Endodermal cell (in vitro differentiated cells): Measurements from ENCODE around the gene KRT83. TPM values are rescaled to one million over a fixed set of nuclear protein-coding genes. Genes with fewer than 3 reads are reported as not detected.

Experiments
- DNase-seq: peaks from one replicate; pipeline ENCODE4 v3.0.0-alpha.2; 2017
- H3K27ac ChIP-seq: 2 replicates; pipeline ENCODE4 v1.5.1; 2013; ENCODE audit warnings: mild to moderate bottlenecking, low read depth, low read length, moderate library complexity
- H3K27me3 ChIP-seq: 2 replicates; pipeline ENCODE4 v1.6.1; 2013; ENCODE audit warnings: mild to moderate bottlenecking, low read length, moderate library complexity; ENCODE audit not compliant: insufficient read depth, control insufficient read depth, poor library complexity, severe bottlenecking
- H3K36me3 ChIP-seq: 2 replicates; pipeline ENCODE4 v1.7.0; 2013; ENCODE audit warnings: mild to moderate bottlenecking, low read length, moderate library complexity; ENCODE audit not compliant: control insufficient read depth, insufficient read depth
- H3K4me1 ChIP-seq: one replicate; pipeline ENCODE4 v1.7.0; 2013; ENCODE audit warnings: low read length; ENCODE audit not compliant: control insufficient read depth, insufficient read depth
- H3K4me3 ChIP-seq: 2 replicates; pipeline ENCODE4 v1.5.1; 2013; ENCODE audit warnings: mild to moderate bottlenecking, low read length, moderate library complexity
- H3K9ac ChIP-seq: 2 replicates; pipeline ENCODE4 v1.6.1; 2013; ENCODE audit warnings: mild to moderate bottlenecking, low read length, moderate library complexity; ENCODE audit not compliant: poor library complexity, severe bottlenecking; ENCODE audit errors: extremely low read depth
- H3K9me3 ChIP-seq: 2 replicates; pipeline ENCODE4 v1.6.1; 2013; ENCODE audit warnings: mild to moderate bottlenecking, low read length, moderate library complexity; ENCODE audit not compliant: control insufficient read depth
- H3K27ac Mint-ChIP-seq: 2 replicates; pipeline ENCODE4 v1.8.0; 2020; ENCODE audit warnings: mixed read lengths
- H3K27me3 Mint-ChIP-seq: 2 replicates; pipeline ENCODE4 v1.8.0; 2021; ENCODE audit warnings: mild to moderate bottlenecking, mixed read lengths; ENCODE audit not compliant: insufficient read depth
- H3K36me3 Mint-ChIP-seq: 2 replicates; pipeline ENCODE4 v1.8.0; 2020; ENCODE audit warnings: low read depth, mixed read lengths
- H3K4me1 Mint-ChIP-seq: 2 replicates; pipeline ENCODE4 v1.8.0; 2020; ENCODE audit warnings: mixed read lengths
- H3K4me3 Mint-ChIP-seq: 2 replicates; pipeline ENCODE4 v1.8.0; 2020; ENCODE audit warnings: mild to moderate bottlenecking, moderate library complexity, mixed read lengths
- H3K9me3 Mint-ChIP-seq: 2 replicates; pipeline ENCODE4 v1.8.0; 2020; ENCODE audit warnings: mild to moderate bottlenecking, mixed read lengths
- CTCF ChIP-seq: fragments of 200-600 bp; sonication (generic); conservative IDR thresholded peaks from 2 replicates; pipeline ENCODE4 v1.5.0; 2021; ENCODE audit warnings: antibody characterized with exemption, mild to moderate bottlenecking
- WGBS, 2 experiments: methylation state at CpG; one replicate each; pipeline versions ENCODE4 v1.1.5 to v1.1.7; 2013; ENCODE audit warnings: missing lambda C conversion rate in 2 of 2, mixed read lengths in 1 of 2; ENCODE audit not compliant: insufficient coverage in 1 of 2, insufficient read length in 1 of 2; 5-methylcytosine and 5-hydroxymethylcytosine counted together
- total RNA-seq, 2 donors: library from RNA; stranded (reverse); fragmentation: NEBNext Ultra II Directional in 1 of 2; extraction: Animal tissue kit (Norgen Biotek cat#: 25700) in 1 of 2; gene quantifications; 2 replicates in 1 of 2; 3 replicates in 1 of 2; pipeline ENCODE4 v1.2.1, GENCODE V29; 2021

KRT83 gene
- total RNA-seq, 2 donors from 2014 or later: not detected

GRCh38 chr12:52279422-52280318, 41.5 kb downstream of the KRT83 start:
- no peaks in the 10 kb centered on the region for H3K36me3 ChIP-seq
- H3K9ac ChIP-seq: no peak overlapping the region
- WGBS, 2 experiments: 93 to 94% methylated on average over 3 to 14 of the region's 14 CpGs
- peaks cover 5% of the 10 kb centered on the region for H3K4me1 Mint-ChIP-seq
- no peak overlapping the region for H3K27ac ChIP-seq
- H3K36me3 Mint-ChIP-seq: no peaks in the 10 kb centered on the region
- DNase-seq: peak; percentile 36
- peaks cover 43% of the 10 kb centered on the region for H3K27me3 Mint-ChIP-seq
- no peak for TF ChIP-seq CTCF
- no peak overlapping the region for H3K4me3 ChIP-seq
- no peaks in the 10 kb centered on the region for H3K9me3 Mint-ChIP-seq
- no peak overlapping the region for H3K27ac Mint-ChIP-seq
- peaks cover 24% of the 10 kb centered on the region for H3K27me3 ChIP-seq
- H3K9me3 ChIP-seq: no peaks in the 10 kb centered on the region
- no peak overlapping the region for H3K4me3 Mint-ChIP-seq
- no peaks in the 10 kb centered on the region for H3K4me1 ChIP-seq

GRCh38 chr12:52278575-52279421, 42.4 kb downstream of the KRT83 start:
- H3K9me3 ChIP-seq: no peaks in the 10 kb centered on the region
- H3K27me3 ChIP-seq: peaks cover 31% of the 10 kb centered on the region
- Mint-ChIP-seq H3K27ac (no peak overlapping the region), H3K27me3 (peaks cover 50% of the 10 kb centered on the region), H3K36me3 (no peaks in the 10 kb centered on the region), H3K4me3 (peak overlapping the region; percentile 42), H3K9me3 (no peaks in the 10 kb centered on the region), H3K4me1 (peaks cover 5% of the 10 kb centered on the region)
- no peak overlapping the region for H3K9ac ChIP-seq
- WGBS, 2 experiments: 20 to 27% methylated on average over 15 to 32 of the region's 32 CpGs
- H3K36me3 ChIP-seq: no peaks in the 10 kb centered on the region
- TF ChIP-seq CTCF: peak; percentile 98
- H3K27ac ChIP-seq: no peak overlapping the region
- peak; percentile 97 for DNase-seq
- H3K4me1 ChIP-seq: no peaks in the 10 kb centered on the region
- no peak overlapping the region for H3K4me3 ChIP-seq

- Mint-ChIP-seq H3K4me1 (peaks cover 5% of the 10 kb centered on the region), H3K9me3 (no peaks in the 10 kb centered on the region), H3K36me3 (no peaks in the 10 kb centered on the region), H3K4me3 (no peak overlapping the region), H3K27ac (no peak overlapping the region), H3K27me3 (peaks cover 50% of the 10 kb centered on the region)
- Histone ChIP-seq H3K36me3 (no peaks in the 10 kb centered on the region), H3K27me3 (peaks cover 31% of the 10 kb centered on the region), H3K4me3 (no peak overlapping the region), H3K27ac (no peak overlapping the region), H3K9ac (no peak overlapping the region), H3K9me3 (no peaks in the 10 kb centered on the region), H3K4me1 (no peaks in the 10 kb centered on the region)
- 80 to 87% methylated on average over 2 to 9 of the region's 9 CpGs for WGBS, 2 experiments
- no peak for TF ChIP-seq CTCF
- peak; percentile 41 for DNase-seq
Observed at GRCh38 chr12:52277486-52278245, 43.5 kb downstream of the KRT83 start.
